Mammary epithelial cell (primary cell): ENCODE results near the gene DCHS2.

Experiments
- EZH2 ChIP-seq: IDR thresholded peaks from 2 replicates; pipeline ENCODE4 v1.6.1; 2012; ENCODE audit warnings: low read length, inconsistent platforms, borderline replicate concordance
- TF ChIP-seq, protein P1 (sequence below), 2 donors: IDR thresholded peaks in 1 of 2; conservative IDR thresholded peaks in 1 of 2; 2 replicates each; pipeline ENCODE4 v1.5.1; 2011 to 2012; ENCODE audit warnings: inconsistent platforms in 2 of 2, low read length in 2 of 2, mild to moderate bottlenecking in 2 of 2, control low read depth in 1 of 2, low read depth in 1 of 2; ENCODE audit not compliant: insufficient read depth in 1 of 2; ENCODE audit errors: extremely low read depth in 1 of 2

DNA sequence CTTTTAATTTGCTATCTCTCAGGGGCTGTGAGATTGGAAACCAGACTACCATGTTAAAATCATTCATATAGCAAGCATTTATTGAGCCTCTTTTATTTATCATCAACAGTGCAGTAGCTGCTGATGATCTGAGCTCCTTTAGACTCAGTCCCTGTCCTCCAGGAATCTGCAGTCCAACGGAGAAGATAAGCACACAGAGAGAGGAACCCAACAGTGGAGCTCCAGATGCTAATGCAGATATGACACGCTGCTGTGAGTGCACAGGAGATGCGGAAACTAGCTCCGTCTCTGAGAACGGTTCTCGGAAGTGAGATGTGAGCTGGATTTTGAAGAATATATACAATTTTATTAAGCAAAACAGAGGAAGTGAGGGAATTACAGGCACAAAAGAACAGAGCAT is 35.4 kb downstream of the DCHS2 start:
- TF ChIP-seq, protein P1, sequence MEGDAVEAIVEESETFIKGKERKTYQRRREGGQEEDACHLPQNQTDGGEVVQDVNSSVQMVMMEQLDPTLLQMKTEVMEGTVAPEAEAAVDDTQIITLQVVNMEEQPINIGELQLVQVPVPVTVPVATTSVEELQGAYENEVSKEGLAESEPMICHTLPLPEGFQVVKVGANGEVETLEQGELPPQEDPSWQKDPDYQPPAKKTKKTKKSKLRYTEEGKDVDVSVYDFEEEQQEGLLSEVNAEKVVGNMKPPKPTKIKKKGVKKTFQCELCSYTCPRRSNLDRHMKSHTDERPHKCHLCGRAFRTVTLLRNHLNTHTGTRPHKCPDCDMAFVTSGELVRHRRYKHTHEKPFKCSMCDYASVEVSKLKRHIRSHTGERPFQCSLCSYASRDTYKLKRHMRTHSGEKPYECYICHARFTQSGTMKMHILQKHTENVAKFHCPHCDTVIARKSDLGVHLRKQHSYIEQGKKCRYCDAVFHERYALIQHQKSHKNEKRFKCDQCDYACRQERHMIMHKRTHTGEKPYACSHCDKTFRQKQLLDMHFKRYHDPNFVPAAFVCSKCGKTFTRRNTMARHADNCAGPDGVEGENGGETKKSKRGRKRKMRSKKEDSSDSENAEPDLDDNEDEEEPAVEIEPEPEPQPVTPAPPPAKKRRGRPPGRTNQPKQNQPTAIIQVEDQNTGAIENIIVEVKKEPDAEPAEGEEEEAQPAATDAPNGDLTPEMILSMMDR (conservative IDR thresholded peaks at IDR 0.05 in 1 of 2, IDR thresholded peaks at IDR 0.05 in 1 of 2; ENCODE audit: extremely low read depth in 1 of 2, insufficient read depth in 1 of 2, low read depth in 1 of 2, low read length in 2 of 2) = no peak
- TF ChIP-seq EZH2 = no peak
